HCT116 (cell line): ENCODE results near the gene FRAS1. TPM values are rescaled to one million over a fixed set of nuclear protein-coding genes. Genes with fewer than 3 reads are reported as not detected.

Experiments used
- ATAC-seq: fragments of 200-7000 bp; cut with Tn5 transposase; 2 replicates; pipeline ENCODE4 v1.9.1; 2020; ENCODE audit warnings: mild to moderate bottlenecking, moderate library complexity
- BruUV-seq: library from RNA; stranded (reverse); fragments of 400-500 nt; replicated peaks from 2 replicates; lab custom pipeline; 2021; lab: Mats Ljungman, UMichigan
- CTCF ChIA-PET: fragments of 300-600 bp; sonication (Branson Sonifier 250); formaldehyde crosslinking; loops from one replicate; lab custom pipeline; 2021; ENCODE audit warnings: antibody characterized with exemption; lab: Charles Lee
- POLR2A ChIA-PET: fragments of 300-600, 350-600 bp; sonication (Branson Sonifier 250); formaldehyde crosslinking; loops from one replicate; lab custom pipeline; 2021; ENCODE audit warnings: antibody characterized with exemption; lab: Charles Lee
- RAD21 ChIA-PET, 2 experiments: fragments of 300-600 bp; sonication (Branson Sonifier 250); formaldehyde crosslinking; loops; one replicate each; lab custom pipeline; 2023; ENCODE audit warnings: low total read pairs in 2 of 2; ENCODE audit not compliant: uncharacterized antibody in 2 of 2, unreplicated experiment in 2 of 2, low non-redundant PET in 1 of 2; lab: Charles Lee
- DNase-seq: peaks from one replicate; pipeline ENCODE4 v3.0.0-alpha.2; 2010; ENCODE audit warnings: low read depth, low spot score
- H2AFZ ChIP-seq: fragments of 200-600 bp; shearing (Covaris generic), sonication (generic); 2 replicates; pipeline ENCODE4 v1.6.1; 2017; ENCODE audit warnings: low read depth, mixed run types, mixed read lengths, antibody characterized with exemption, low read length; ENCODE audit not compliant: poor library complexity, severe bottlenecking
- H3K27ac ChIP-seq: 2 replicates; pipeline ENCODE4 v1.5.1; 2012; ENCODE audit warnings: low read depth, low read length
- H3K27me3 ChIP-seq: fragments of 200-600 bp; sonication (generic); 2 replicates; pipeline ENCODE4 v1.6.1; 2016; ENCODE audit warnings: mixed run types, low read length, mixed read lengths; ENCODE audit not compliant: insufficient read depth
- H3K36me3 ChIP-seq, 2 experiments: fragments of 200-500 bp in 1 of 2; fragments of 200-600 bp in 1 of 2; sonication (Bioruptor generic) in 1 of 2; sonication (generic) in 1 of 2; 2 replicates each; pipeline versions ENCODE4 v1.5.1 to v1.6.1; 2014 to 2016; ENCODE audit warnings: low read length in 2 of 2, inconsistent platforms in 1 of 2, mixed read lengths in 1 of 2, mixed run types in 1 of 2; ENCODE audit not compliant: insufficient read depth in 2 of 2, control insufficient read depth in 1 of 2
- H3K4me1 ChIP-seq, 2 experiments: fragments of 200-600 bp in 1 of 2; sonication (generic) in 1 of 2; 2 replicates each; pipeline versions ENCODE4 v1.5.1 to v1.6.1; 2012 to 2017; ENCODE audit warnings: low read length in 2 of 2, inconsistent platforms in 1 of 2, mild to moderate bottlenecking in 1 of 2, mixed read lengths in 1 of 2, mixed run types in 1 of 2, moderate library complexity in 1 of 2; ENCODE audit not compliant: insufficient read depth in 2 of 2, control insufficient read depth in 1 of 2
- H3K4me2 ChIP-seq: fragments of 200-600 bp; sonication (generic); 2 replicates; pipeline ENCODE4 v1.6.1; 2017; ENCODE audit warnings: mixed run types, low read length, mixed read lengths
- H3K4me3 ChIP-seq, 2 experiments: fragments of 200-600 bp in 1 of 2; sonication (generic) in 1 of 2; replicated peaks in 1 of 2; 2 replicates each; pipeline ENCODE4 v1.5.1; 2011 to 2016; ENCODE audit warnings: low read length in 2 of 2, control low read depth in 1 of 2, low read depth in 1 of 2, mild to moderate bottlenecking in 1 of 2, mixed read lengths in 1 of 2, mixed run types in 1 of 2
- H3K79me2 ChIP-seq: fragments of 200-600 bp; sonication (generic); 2 replicates; pipeline ENCODE4 v1.6.1; 2017; ENCODE audit warnings: mild to moderate bottlenecking, mixed run types, low read length, moderate library complexity, mixed read lengths; ENCODE audit not compliant: insufficient read depth
- H3K9ac ChIP-seq: fragments of 200-600 bp; sonication (generic); 2 replicates; pipeline ENCODE4 v1.6.1; 2016; ENCODE audit warnings: low read length, mixed read lengths
- H3K9me2 ChIP-seq: fragments of 200-600 bp; sonication (generic), shearing (Covaris generic); 2 replicates; pipeline ENCODE4 v1.6.1; 2017; ENCODE audit warnings: mixed run types, mild to moderate bottlenecking, moderate library complexity; ENCODE audit not compliant: insufficient read depth
- H3K9me3 ChIP-seq, 2 experiments: fragments of 200-500 bp in 1 of 2; fragments of 200-600 bp in 1 of 2; sonication (Bioruptor generic) in 1 of 2; sonication (generic) in 1 of 2; 2 replicates each; pipeline ENCODE4 v1.6.1; 2014 to 2017; ENCODE audit warnings: low read length in 2 of 2, mixed read lengths in 2 of 2, inconsistent platforms in 1 of 2, low read depth in 1 of 2, mild to moderate bottlenecking in 1 of 2, mixed run types in 1 of 2, moderate library complexity in 1 of 2; ENCODE audit not compliant: control insufficient read depth in 1 of 2, insufficient read depth in 1 of 2
- H4K20me1 ChIP-seq: fragments of 200-600 bp; sonication (generic), shearing (Covaris generic); 2 replicates; pipeline ENCODE4 v1.6.1; 2017; ENCODE audit warnings: mixed run types, mild to moderate bottlenecking, moderate library complexity; ENCODE audit not compliant: insufficient read depth
- CEBPB ChIP-seq: IDR thresholded peaks from 2 replicates; pipeline ENCODE4 v1.6.1; 2012; ENCODE audit warnings: low read depth
- CTCF ChIP-seq, 3 experiments: fragments of 200-600 bp in 1 of 3; sonication (generic) in 1 of 3; IDR thresholded peaks in 2 of 3; conservative IDR thresholded peaks in 1 of 3; 2 replicates each; pipeline ENCODE4 v1.5.1; 2012 to 2017; ENCODE audit warnings: low read depth in 2 of 3, low read length in 2 of 3, antibody characterized with exemption in 1 of 3, borderline replicate concordance in 1 of 3, control low read depth in 1 of 3, mild to moderate bottlenecking in 1 of 3, mixed read lengths in 1 of 3, mixed run types in 1 of 3, moderate library complexity in 1 of 3; ENCODE audit not compliant: insufficient read depth in 1 of 3
- EGR1 ChIP-seq: IDR thresholded peaks from 2 replicates; pipeline ENCODE4 v1.6.1; 2012; ENCODE audit warnings: low read depth
- ELF1 ChIP-seq: IDR thresholded peaks from 2 replicates; pipeline ENCODE4 v1.6.1; 2012; ENCODE audit warnings: low read depth, borderline replicate concordance
- EZH2 ChIP-seq: fragments of 200-600 bp; sonication (generic); IDR thresholded peaks from 2 replicates; pipeline ENCODE4 v1.6.1; 2017; ENCODE audit warnings: antibody characterized with exemption, mixed run types
- EZH2phosphoT487 ChIP-seq: fragments of 200-600 bp; IDR thresholded peaks from 2 replicates; pipeline ENCODE4 v1.6.1; 2018; ENCODE audit warnings: antibody characterized with exemption, borderline replicate concordance
- FOSL1 ChIP-seq: IDR thresholded peaks from 2 replicates; pipeline ENCODE4 v1.6.1; 2012; ENCODE audit warnings: low read depth
- MAX ChIP-seq: IDR thresholded peaks from 2 replicates; pipeline ENCODE4 v1.6.1; 2012
- RAD21 ChIP-seq: IDR thresholded peaks from 2 replicates; pipeline ENCODE4 v1.6.1; 2012; ENCODE audit warnings: low read depth, mild to moderate bottlenecking
- SP1 ChIP-seq: IDR thresholded peaks from 2 replicates; pipeline ENCODE4 v1.6.1; 2012; ENCODE audit warnings: low read depth
- SRF ChIP-seq: IDR thresholded peaks from 2 replicates; pipeline ENCODE4 v1.6.1; 2012; ENCODE audit warnings: low read depth
- TCF7L2 ChIP-seq: IDR thresholded peaks from 2 replicates; pipeline ENCODE4 v1.7.0; 2011; ENCODE audit warnings: borderline replicate concordance, inconsistent platforms; ENCODE audit not compliant: insufficient read depth, insufficient read length; ENCODE audit errors: extremely low read depth
- YY1 ChIP-seq: IDR thresholded peaks from 2 replicates; pipeline ENCODE4 v1.6.1; 2011; ENCODE audit warnings: low read length, low read depth, moderate library complexity, mild to moderate bottlenecking; ENCODE audit not compliant: insufficient replicate concordance; ENCODE audit errors: extremely low read depth
- ZBTB33 ChIP-seq: IDR thresholded peaks from 2 replicates; pipeline ENCODE4 v1.6.1; 2011; ENCODE audit warnings: mild to moderate bottlenecking, low read length, moderate library complexity; ENCODE audit not compliant: insufficient replicate concordance; ENCODE audit errors: extremely low read depth
- ZFX ChIP-seq: fragments of 450-650 bp; IDR thresholded peaks from 2 replicates; pipeline ENCODE4 v1.6.1; 2017
- ZNF274 ChIP-seq: fragments of 200-500 bp; sonication (Bioruptor generic); IDR thresholded peaks from 2 replicates; pipeline ENCODE4 v1.6.1; 2014; ENCODE audit warnings: mild to moderate bottlenecking, low read depth, low read length, inconsistent platforms
- intact Hi-C: fragments of 100-400 bp; cut with micrococcal nuclease; formaldehyde crosslinking; loops from 2 replicates; pipeline ENCODE4 v1.10.0; 2022
- total RNA-seq: library from RNA; stranded (reverse); gene quantifications from one replicate; pipeline ENCODE4 v1.2.1, GENCODE V29; 2021; ENCODE audit not compliant: unreplicated experiment

Gene FRAS1
- total RNA-seq, 1 experiment from 2014 or later = 33.5 TPM

GRCh38 chr4:78169728-78170127 is 112.6 kb downstream of the FRAS1 start:
- ChIA-PET RAD21 (no interaction called here), CTCF (no interaction called here), POLR2A (no interaction called here)
- no peaks in the 10 kb centered on the region for H3K9me3 ChIP-seq
- H3K4me3 ChIP-seq = no peak overlapping the region
- H3K4me2 ChIP-seq = no peak overlapping the region
- H3K27me3 ChIP-seq = no peaks in the 10 kb centered on the region
- no peak overlapping the region for H3K9ac ChIP-seq
- intact Hi-C loops = no loop called here
- no peaks in the 10 kb centered on the region for H4K20me1 ChIP-seq
- H3K4me1 ChIP-seq = no peaks in the 10 kb centered on the region
- H3K27ac ChIP-seq = no peak overlapping the region
- no peaks in the 10 kb centered on the region for H3K9me2 ChIP-seq
- no peak for DNase-seq
- BruUV-seq = no TSS peak
- no peak overlapping the region for H2AFZ ChIP-seq
- H3K36me3 ChIP-seq = no peaks in the 10 kb centered on the region
- TF ChIP-seq ZNF274 (no peak), EGR1 (no peak), ELF1 (no peak), EZH2 (no peak), ZFX (no peak), RAD21 (no peak), MAX (no peak), CTCF (IDR thresholded peaks at IDR 0.05 in 2 of 3, conservative IDR thresholded peaks at IDR 0.05 in 1 of 3; ENCODE audit: borderline replicate concordance in 1 of 3, insufficient read depth in 1 of 3, low read depth in 2 of 3, low read length in 2 of 3) (no peak), FOSL1 (no peak), SP1 (no peak), CEBPB (no peak), TCF7L2 (no peak), YY1 (no peak), ZBTB33 (no peak), EZH2phosphoT487 (no peak), SRF (no peak)
- no peaks in the 10 kb centered on the region; the same call in 1 of the 2 replicates for H3K79me2 ChIP-seq
- no peak for ATAC-seq
